Choroid plexus epithelial cell (primary cell): ENCODE data around the gene RLF.
A peak's percentile ranks its signal among the peaks of the same experiment; 100 is the strongest.

Source experiments
- DNase-seq: peaks from one replicate; pipeline ENCODE4 v3.0.0-alpha.2; 2010; ENCODE audit warnings: low read depth
- H3K4me3 ChIP-seq: 2 replicates; pipeline ENCODE4 v1.5.1; 2011; ENCODE audit warnings: low read depth, mild to moderate bottlenecking, control low read depth, low read length, moderate library complexity
- TF ChIP-seq, protein P1 (sequence below): conservative IDR thresholded peaks from 2 replicates; pipeline ENCODE4 v1.5.1; 2011; ENCODE audit warnings: low read depth, mild to moderate bottlenecking, control low read depth, inconsistent platforms, low read length, moderate library complexity

Gene RLF

DNA sequence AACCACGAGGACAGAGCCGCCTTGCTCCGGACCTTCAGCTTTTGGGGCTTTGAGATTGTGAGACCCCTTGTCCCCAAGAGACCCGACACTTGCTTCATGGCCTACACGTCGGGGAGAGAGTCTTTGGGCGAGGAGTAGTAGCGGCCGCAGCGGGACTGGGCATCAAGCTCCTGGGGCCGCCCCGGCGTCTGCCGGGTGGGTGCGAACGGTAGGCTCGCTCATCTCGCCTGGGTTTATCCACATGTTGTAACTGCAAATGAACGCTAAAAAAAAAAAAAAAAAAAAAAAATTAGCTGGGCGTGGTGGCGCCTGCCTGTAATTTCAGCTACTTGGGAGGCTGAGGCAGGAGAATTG, 27.9 kb upstream of the RLF start:
- DNase-seq = no peak
- TF ChIP-seq, protein P1, sequence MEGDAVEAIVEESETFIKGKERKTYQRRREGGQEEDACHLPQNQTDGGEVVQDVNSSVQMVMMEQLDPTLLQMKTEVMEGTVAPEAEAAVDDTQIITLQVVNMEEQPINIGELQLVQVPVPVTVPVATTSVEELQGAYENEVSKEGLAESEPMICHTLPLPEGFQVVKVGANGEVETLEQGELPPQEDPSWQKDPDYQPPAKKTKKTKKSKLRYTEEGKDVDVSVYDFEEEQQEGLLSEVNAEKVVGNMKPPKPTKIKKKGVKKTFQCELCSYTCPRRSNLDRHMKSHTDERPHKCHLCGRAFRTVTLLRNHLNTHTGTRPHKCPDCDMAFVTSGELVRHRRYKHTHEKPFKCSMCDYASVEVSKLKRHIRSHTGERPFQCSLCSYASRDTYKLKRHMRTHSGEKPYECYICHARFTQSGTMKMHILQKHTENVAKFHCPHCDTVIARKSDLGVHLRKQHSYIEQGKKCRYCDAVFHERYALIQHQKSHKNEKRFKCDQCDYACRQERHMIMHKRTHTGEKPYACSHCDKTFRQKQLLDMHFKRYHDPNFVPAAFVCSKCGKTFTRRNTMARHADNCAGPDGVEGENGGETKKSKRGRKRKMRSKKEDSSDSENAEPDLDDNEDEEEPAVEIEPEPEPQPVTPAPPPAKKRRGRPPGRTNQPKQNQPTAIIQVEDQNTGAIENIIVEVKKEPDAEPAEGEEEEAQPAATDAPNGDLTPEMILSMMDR = no peak

DNA sequence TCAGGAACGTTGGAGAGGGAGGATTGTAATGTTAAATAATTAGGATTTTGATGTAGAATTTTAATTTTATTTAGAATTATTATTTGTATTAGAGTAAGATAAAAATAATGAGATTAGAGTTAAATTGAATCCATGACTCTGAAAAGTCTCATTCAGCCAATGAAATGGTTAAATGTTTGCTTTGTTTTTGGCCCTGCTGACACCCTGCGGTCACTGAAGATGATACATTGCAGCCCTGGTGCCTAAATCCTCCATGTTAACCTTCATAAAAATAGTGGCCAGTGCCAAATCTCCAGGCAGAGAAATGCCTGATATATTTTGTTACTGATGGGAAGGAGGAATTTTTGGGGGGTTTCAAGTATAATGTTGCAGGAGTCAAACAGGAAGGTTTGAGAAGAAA, 27.3 kb upstream of the RLF start:
- H3K4me3 ChIP-seq = no peak overlapping the region
- TF ChIP-seq, protein P1 = no peak
- DNase-seq = no peak

More for the DNA sequence above, 27.9 kb upstream of the RLF start:
- peak overlapping the region; percentile 54 for H3K4me3 ChIP-seq

DNA sequence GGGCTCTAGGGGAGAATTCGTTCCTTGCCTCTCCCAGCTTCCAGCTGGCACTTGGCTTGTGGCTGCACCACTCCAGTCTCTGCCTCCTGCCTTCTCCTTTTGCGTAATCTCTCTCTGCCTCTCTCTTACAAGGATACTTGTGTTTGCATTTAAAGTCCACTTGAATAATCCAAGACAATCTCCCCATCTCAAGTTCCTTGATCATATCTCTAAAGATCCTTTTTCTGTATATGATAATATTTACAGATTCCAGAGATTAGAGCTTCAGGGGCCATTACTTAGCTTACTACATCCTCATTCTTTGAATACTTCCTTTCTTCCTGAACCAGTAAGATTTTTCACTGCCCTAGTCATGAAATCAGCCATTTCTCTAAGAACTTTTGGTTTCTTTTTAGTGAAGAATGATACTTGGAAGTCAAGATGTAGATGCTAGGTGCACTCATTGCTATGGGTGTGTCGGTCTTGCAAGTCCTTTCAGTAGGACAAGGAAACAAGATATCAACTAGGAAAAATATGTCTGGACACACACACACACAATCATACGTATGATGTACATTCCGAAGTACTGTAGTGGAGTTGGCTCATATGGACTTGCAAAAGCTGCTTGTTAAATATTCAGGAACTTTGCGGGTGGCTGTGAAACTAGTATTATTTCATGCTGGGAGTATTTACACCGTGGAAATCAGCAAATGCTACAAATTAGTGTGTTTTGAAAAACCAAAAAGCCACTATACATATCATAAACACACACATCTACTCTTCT, 20.8 kb upstream of the RLF start:
- DNase-seq = peak; percentile 61
- TF ChIP-seq, protein P1 = no peak
- H3K4me3 ChIP-seq = no peak overlapping the region

DNA sequence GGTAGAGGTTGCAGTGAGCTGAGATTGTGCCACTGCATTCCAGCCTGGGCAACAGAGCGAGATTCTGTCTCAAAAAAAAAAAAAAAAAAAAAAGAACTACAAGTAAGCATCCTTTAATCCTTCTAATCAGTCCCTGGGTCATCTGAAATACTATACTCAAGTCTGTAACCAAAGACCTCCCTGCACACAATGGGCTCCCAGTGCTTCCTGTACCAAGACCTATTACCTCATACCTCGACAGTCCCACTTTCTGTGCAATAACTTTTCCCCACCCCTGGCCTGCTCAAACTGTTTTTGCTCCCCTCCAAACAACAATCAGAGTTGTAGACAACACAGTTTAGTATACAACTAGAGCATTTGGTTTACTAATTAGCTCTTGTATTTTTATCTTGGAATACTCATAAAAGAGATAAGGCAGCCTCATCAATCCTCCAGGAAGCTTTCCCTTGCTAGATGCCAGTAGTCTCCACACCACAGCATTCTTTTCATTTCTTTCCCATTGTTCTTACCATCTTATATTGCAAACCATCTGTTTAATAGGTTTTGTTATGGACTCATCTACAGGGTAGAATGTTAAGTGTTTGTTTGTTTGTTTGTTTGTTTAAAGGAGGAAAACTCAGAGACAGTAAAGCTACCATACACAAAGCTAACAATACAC, 19.2 kb upstream of the RLF start:
- no peak for DNase-seq
- H3K4me3 ChIP-seq = no peak overlapping the region
- TF ChIP-seq, protein P1 = no peak

DNA sequence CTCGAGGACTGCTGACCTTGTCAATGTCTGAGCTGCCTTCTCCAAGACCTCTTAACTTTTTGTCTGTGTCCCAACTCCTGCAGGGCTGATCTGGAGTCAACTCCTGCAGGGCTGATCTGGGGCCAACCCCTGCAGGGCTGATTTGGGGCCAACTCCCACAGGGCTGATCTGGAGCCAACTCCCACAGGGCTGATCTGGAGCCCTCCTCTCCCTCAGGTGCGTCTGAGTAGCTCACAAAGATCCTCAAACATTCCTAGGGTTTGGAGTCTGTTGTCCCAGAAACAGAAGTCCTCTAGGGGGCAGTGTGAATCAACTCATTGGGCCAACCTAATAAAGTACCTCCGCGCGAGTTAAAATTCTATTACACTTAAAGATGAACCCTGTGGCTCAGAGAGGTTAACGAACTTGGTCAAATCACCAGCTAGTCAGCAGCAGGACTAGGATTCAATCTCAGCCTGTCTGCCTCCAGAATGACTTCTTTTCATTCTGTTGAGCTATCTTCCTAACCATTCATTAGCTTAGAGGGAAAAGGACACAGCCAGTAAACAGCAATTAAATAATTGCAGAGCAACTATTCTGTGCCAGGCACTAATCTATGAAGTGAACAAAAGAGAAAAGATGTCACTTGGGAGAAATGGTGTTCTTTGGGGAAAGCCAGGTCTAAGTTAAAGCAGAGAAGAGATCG, 17.2 kb upstream of the RLF start:
- TF ChIP-seq, protein P1 = peak; percentile 84
- peak; percentile 78 for DNase-seq
- no peak overlapping the region for H3K4me3 ChIP-seq

DNA sequence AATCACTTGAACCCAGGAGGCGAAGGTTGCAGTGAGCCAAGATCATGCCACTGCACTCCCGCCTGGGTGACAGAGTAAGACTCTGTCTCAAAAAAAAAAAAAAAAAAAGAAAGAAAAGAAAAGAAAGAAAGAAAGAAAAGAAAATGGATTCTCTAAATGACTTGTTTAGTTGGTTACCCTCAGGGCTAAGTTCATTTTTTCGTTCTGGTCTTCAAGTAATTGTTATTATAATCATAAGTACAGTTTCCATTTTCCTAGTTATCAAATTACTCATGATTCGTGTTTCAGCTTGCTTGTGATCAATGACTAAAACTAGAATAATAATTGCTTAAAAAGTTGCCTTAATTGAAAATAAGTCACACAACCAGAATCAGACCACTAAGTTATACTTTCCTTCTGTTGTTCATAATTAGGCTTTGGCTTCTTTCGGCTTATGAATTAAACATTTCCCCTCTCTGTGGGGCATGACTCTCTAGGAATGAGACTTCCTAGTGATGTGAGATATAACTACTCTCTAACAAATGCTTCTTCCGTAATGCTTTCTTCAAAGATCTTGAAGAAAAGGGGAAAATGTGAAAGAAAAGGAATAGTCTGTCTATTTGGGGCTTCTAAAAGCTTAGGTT, 9.6 kb upstream of the RLF start:
- no peak overlapping the region for H3K4me3 ChIP-seq
- DNase-seq = no peak
- TF ChIP-seq, protein P1 = no peak
